ENCODE data around the gene C11orf91.
A peak's percentile ranks its signal among the peaks of the same experiment; 100 is the strongest.
"Not testable (repeated sequence)": the region's sequence is repeated elsewhere in the genome, so short reads cannot be mapped to it uniquely, and the experiment has no call there.

C11orf91 gene

DNA sequence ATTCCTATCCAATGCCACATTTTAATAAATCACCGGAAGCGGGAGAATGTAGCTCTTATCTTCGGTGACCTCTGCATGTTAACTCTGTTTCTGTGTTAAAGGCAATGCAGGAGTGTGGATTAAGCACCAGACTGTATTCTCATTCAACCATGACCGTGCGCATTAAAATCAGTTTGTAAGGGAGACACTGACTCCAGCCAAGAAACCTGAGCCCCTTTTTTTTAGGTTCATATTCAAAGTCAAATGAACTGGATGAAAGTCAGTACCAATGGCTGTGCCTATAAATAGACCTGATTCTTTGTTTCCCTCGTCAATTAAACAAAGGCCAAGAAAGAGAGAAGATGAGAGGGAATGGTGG lies 32.2 kb downstream of the C11orf91 start:
- DNase-seq: peak; percentile 88

DNA sequence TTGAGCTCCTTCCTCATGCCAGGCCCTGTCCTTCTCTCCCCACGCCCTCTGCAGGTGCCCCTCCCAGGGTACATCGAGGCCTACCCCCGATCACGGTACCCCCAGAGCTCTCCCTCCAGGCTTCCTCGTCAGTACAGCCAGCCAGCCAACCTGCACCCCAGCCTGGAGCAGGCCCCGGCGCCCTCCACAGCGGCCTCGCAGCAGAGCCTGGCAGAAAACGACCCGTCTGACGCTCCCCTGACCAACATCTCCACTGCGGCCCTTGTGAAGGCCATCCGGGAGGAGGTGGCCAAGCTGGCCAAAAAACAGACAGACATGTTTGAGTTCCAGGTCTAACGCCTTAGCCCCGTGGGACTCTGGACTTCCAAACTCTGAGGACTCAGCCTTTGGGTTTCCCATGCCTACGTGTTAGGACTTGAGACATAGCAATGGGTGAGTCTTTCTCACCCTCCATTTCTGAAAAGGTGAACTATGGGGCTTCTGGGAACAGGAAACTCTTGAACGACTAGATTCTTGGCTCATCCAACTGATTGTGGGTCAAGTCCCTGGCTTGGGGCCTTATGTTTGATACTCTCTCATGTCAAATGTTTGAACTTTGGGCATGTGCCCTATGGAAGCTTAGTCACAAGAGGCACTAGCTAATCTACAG lies 32.7 kb downstream of the C11orf91 start:
- DNase-seq: no peak

DNA sequence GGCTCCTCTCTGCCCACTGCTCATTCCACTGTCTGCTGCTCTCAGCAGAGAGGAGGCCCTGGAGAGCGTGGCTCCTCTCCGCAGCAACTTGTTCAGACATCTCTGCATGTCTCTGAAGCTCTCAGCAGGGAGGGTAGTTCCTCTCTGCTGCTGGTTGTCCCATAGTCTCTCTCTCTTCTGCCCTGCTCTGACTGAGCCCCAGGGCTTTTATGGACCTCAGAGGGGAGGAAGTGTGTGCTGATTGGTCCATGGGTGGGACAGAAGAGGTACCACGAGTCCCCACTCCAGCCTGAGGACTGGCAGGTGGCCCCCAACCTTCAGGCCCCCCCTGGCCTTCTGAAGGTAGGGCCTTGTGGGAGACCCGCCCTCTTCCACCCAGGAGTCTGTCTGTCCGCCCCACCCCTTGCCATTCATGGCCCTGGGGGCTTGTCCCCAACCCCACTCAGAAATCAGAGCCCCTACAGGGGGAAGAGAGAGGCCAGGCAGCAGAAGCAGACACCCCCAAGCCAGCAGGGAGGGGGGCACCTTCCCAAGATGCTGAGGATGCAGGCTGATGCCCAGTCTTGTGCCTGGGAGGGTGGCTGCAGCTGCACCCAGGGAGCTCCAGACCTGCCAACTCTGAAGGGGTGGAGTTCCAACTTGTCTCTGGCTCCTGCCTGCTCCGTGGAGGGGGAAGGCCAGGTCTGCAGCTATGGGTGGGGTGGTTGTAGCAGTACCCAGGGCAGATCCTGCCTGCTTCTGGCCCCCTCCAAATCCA lies 35.1 kb downstream of the C11orf91 start:
- DNase-seq: no peak

DNA sequence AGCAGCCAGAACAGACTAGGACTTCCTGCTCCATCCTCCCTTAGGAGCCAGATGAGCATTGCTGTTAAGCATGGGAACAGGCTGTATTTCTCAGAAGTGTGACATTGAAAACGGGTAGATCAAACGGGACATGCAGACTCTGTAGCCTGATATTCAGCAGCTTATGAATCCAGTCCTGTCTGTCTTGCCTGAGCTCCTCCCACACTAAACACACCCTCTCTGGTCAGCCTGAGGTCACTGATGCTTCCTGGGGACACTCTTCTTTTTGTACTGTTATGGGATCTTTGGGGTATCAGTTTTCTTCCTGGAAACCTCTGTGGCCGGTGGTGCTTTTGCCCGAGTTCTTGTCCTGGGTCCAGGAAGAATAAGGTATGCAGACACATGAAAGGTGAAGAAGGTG lies 35.8 kb downstream of the C11orf91 start:
- no peak for DNase-seq

DNA sequence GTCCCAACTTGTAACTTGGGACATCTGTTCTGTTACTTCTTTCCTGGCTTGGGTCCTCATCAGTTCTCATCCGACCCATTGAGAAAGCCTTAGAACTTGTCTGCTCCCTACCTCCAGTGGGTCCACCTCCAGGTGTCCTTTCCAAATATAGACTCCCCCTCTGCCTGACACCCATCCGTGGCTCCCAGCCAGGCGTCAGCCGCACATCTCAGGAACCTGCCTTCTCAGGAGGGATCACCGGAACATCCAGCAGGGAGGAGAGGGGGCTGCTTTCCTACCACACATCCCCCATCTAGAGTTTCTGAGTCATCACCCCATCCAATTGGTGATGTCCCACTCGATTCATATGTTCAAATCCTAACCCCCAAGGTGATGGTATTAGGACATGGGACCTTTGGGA lies 36.5 kb downstream of the C11orf91 start:
- no peak for DNase-seq

DNA sequence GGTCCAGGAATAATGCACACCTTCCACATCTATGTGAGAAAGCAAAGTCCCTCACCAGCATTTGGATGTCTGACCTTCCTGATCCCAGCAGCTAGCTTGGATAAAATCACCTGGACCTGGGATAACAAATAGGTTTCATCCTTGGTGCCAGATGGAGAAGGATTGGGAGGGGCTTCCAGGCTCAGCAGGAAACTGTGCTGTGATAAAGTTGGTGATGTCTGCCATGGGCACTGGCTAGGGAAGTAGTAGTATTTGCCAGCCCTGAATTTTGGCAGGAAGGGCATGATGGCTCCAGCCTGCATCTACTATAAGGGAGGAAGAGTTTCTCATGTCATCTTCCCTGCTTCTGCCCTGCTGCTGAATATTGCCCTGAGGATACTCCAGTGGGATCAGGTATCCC lies 37.5 kb downstream of the C11orf91 start:
- no peak for DNase-seq

DNA sequence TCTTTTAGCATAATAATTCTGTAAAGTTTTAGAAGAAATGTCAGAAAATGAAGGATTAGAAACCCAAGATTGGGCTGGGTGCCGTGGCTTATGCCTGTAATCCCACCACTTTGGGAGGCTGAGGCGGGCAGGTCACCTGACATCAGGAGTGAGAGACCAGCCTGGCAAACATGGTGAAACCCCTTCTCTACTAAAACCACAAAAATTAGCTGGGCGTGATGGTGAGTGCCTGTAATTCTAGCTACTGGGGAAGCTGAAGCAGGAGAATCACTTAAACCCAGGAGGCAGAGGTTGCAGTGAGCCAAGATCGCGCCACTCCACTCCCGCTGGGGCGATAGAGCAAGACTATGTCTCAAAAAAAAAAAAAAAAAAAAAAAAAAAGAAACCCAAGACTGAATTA lies 39.1 kb downstream of the C11orf91 start:
- not testable (repeated sequence) for DNase-seq

DNA sequence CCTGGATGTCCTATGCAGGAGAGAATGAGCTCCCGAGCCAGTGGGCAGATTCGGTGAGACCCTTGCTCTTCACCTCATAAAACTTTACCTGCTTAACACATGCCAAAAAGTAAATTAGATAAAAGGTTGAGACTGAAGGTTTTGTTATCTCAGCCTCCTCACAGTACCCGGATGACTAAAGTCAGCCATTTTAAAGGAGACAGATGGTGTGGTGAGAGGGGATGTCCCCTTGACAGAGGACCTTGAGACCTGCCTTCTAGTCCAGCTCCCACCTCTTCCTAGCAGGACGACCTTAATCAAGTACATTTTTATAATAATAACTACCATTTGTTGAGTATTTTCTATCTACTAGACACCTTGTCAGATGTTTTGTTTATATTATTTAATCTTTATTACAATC lies 39.7 kb downstream of the C11orf91 start:
- DNase-seq: no peak

DNA sequence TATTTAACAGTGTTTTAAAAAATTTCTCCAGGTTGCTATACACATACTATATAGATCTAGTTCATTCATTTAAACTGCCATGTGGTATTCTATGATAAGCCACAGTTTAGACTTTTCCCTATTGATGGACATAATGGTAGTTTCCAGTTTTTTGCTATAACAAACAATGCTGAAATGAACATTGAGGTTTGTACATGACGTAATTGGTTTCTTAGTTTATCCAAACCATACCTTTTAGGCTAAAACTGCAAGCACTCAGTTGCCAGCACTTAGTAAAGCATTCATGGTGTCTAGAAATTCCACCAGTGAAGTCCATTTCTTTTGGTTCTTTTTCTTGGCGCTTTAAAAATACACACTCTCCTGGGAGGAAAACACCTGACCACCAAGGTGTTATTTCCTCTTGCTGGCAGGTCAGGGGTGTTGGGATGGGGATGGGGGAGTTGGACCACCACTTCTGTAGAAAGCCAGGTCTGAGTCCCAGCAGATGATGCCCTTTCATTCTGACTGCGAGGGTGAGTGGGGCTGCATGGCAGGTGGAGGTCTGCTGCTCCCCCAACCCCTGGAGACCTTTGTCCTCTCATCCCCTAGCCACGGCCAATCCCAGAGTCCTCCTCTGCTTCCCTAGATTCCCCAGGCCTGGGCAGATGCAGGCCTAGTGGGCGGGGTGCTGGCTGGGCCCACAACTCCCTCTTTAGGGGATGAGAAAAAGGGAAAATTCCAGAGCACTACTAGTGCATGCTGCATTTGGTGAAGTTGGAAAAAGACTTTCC lies 41.1 kb downstream of the C11orf91 start:
- no peak for DNase-seq

DNA sequence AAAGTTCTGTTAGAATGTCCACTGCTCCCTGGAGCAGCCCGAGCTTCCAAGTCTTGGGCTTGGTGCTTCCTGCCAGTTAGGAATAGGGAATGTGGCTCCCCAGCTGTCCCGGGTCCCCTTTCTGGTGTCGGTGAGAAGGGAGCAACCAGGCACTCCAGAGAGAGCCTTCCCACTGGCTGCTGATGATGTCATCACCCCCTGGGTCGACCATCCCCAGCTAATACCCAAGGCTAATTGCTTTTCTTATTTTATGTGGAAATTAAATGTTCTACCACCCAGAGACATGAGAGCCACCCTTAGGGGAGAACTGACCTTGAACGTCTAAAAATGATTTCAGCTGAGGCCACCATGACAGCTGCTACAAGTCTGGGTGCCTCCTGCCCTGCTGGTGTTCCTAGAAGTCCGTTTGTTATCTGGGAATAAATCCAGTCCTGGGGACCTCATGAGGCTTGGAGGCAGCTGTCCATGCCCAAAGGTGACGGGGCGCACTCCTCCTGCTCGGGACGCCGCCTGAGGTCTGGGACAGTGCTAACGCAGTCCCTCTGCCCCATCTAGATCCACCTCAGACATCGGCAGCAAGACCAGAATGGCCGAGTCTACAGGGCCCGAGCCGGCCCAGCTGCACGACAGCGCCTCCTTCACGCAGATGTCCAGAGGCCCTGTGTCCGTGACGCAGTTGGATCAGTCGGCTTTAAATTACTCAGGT lies 42.3 kb downstream of the C11orf91 start:
- DNase-seq: no peak

DNA sequence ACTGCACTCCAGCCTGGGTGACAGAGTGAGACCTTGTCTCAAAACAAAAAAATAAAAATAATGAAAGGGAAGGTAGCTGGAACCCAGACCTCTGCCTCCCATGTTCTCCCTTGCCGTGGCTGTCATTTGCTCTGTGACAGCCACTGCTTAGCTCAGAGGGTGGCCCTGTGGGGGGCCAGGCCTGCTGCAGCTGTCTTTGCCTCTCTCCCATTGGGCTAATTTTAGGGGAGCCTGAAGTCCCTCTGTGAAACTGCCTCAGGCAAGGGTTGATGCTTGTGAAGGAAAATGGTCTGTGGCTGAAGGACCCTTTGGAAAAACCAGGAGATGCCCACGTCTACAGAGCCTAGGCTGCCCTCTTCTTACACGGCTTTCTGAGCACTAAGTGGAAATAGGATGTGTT lies 42.9 kb downstream of the C11orf91 start:
- no peak for DNase-seq

DNA sequence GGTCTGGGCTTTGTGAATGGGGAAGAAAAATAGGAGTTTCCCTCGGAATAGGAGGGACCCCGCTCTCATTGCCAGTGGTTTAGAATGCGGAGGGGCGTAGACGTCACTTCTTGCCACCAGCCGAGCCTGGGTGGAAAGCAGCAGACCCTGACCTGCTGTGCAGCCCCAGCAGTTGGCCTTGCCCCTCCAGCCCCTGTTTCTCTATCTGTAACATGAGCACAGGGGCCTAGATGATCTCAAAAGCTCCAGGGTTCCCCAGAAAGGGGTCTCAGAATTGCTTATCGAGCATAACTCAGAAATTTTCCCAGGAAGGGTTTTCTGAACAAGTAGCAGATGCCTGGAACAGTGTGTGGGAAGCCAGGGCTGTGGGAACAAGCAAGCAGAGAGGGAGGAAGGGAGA lies 43.9 kb downstream of the C11orf91 start:
- no peak for DNase-seq

DNA sequence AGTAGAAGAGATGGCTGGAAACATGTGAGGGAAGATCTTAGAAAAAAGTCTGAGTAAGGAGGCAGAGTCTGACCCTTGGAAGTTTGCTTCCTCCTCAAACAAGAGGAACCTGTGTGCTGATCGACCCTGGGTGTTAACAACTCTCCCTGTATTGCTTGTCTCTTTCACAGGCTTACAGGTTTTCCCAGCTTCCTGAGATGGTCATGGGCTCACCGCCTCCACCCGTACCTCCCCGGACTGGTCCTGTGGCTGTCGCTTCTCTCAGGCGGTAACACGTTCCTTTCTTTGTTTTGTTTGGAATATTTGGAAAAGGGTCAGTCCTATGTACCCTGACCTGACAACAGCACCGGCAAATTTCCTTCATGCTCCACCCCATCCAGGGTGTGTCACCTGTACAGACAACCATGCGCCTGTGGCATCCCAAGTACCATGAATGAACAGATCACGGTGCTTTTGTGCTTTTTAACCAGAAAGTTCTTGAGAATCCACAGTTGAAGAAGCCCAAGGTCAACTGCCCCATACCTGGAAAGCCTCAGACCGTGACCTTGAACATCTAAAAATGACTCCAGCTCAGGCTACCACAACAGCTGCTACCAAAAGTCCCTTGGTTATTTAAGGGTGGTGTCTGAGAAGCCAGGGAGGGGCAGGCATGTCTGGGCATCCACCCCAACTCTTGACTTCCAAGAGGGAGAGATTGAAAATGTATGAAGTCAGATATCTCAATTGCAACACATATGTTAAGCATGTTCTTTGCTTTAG lies 44.6 kb downstream of the C11orf91 start:
- DNase-seq: no peak

DNA sequence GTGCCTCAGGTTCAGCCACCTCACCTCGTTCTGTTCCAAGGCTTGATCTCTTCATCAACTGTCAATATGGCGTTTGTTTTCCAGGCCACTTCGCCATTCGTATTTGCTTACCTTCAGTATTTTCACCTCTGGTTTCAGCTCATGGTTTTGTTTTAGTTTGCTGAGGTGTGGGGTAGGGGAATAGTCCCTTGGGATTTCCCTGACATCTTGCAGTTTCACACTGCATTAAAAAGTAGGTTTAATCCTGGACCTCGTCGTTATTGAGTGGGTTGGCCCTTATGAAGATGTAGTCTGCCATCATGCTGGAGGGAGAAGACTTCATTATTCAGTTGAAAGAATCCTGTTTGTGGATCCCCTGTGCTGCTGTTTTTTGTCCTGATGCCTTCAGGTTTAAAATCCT lies 46.0 kb downstream of the C11orf91 start:
- no peak for DNase-seq

DNA sequence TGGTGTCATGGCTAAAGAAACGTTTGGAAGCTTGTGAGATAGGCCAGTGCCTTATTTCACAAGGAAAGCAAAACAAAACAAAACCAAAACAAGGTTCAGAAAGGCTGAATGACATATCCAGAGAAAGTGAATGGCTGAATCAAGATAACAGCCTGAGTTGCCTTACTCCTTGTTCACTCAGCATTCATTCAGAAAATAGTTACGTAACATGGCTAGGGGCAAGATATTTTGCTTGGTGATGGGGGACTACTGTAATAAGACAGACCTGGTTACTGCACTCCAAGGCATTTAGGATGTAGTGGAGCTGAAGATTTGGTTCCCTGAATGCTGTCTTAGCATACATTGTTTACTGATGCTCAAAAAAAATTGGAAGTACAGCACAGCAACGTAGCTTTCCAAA lies 47.7 kb downstream of the C11orf91 start:
- no peak for DNase-seq

DNA sequence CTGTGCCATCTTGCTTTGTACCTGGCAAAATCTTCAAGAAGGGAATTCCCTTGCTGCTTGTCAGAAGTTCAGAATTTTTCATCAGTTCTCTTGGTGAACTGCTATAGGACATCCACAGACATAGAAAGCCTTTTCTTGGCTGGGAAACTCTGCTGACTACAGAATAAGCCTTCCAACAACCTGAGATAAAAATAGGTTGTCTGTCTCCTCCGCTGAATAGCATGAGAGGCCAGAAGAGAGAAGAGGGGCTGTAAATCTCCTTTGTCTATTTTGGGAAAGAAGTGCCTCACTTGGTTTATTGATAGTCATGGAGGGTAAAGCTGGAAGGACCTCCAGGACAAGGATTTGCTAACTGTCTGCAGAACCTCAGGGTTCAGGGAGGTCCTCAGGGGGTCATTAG lies 48.2 kb downstream of the C11orf91 start:
- DNase-seq: no peak

DNA sequence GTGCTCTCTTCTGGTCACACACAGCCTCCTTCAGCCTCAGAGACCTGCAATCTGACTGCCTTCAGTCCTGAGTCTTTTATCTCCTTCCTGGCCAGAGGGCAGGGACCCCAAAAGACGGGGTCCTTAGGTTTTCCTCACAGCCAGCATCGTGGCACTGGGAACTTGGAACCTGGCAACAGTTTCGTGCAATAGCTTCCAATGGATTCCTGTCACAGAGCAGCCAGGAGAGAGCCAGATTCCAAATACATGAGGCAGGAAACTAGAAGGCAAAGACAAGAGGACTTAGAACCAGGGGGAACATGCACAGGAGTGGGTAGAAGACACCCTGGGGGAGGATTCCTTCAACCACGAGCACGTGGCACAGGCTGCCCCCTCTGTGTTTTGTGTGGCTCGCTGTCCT lies 48.6 kb downstream of the C11orf91 start:
- no peak for DNase-seq

DNA sequence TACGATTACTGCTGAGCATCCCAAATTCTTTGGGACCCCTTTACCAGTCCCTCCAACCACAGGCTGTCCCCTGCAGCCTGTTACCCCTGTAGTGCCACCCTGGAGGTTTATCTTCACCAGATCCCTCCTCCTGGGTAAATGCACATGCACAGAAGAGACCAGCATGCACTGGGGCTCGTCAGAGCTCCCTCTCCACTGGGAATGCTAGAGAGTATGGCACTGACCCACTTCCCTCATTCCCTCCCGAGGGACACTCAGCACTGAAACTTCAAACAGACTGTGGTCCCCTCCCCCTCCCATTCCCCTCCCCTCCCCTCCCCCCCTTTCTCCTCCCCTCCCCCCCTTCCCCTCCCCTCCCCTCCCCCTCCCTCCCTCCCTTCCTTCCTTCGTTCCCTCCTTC lies 49.1 kb downstream of the C11orf91 start:
- DNase-seq: no peak

DNA sequence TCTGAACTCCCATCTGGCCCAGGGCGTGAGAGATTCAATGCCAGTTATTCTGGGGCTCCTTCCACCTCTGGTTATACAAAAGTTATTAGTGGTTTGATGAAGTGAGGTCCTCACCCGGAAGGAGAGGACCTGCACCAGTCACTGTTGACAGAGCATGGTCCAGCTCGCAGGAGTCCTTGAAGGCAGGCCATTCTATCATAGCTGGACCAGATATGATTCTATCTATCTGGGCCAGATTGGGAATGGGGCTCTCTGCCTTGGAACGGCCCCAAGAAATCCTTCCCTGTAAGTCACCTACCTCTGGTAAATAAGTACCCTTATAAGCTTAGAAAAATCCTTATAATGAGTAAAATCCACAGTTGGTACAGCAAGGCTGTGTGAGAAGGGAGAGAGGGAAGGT lies 50.7 kb downstream of the C11orf91 start:
- DNase-seq: no peak

Data from NCI-H2171 (cell line).